PC-9 (cell line): ENCODE measurements around the gene MS4A10. TPM values are rescaled to one million over a fixed set of nuclear protein-coding genes. Genes with fewer than 3 reads are reported as not detected.

Experiments
- BruUV-seq: library from RNA; stranded (reverse); fragments of 400-500 nt; replicated peaks from 2 replicates; lab custom pipeline; 2021; lab: Mats Ljungman, UMichigan
- CTCF ChIA-PET: fragments of 300-600 bp; sonication (Branson Sonifier 250); formaldehyde crosslinking; loops from one replicate; lab custom pipeline; 2022; ENCODE audit warnings: antibody characterized with exemption; lab: Charles Lee
- POLR2A ChIA-PET: fragments of 300-600 bp; sonication (Branson Sonifier 250); formaldehyde crosslinking; loops from one replicate; lab custom pipeline; 2022; ENCODE audit warnings: antibody characterized with exemption; ENCODE audit not compliant: unreplicated experiment; lab: Charles Lee
- DNase-seq, 2 experiments: peaks; one replicate each; pipeline versions ENCODE4 v3.0.0 to v3.0.0-alpha.2; 2015 to 2022; ENCODE audit warnings: mixed read lengths in 1 of 2
- H2AFZ ChIP-seq: fragments of 200-600 bp; sonication (generic); 2 replicates; pipeline ENCODE4 v1.8.1; 2017; ENCODE audit warnings: antibody characterized with exemption
- H3F3A ChIP-seq: fragments of 200-600 bp; sonication (generic); 2 replicates; pipeline ENCODE4 v1.8.1; 2017; ENCODE audit warnings: antibody characterized with exemption, mild to moderate bottlenecking, low read depth; ENCODE audit not compliant: insufficient read depth
- H3K27ac ChIP-seq: fragments of 200-600 bp; sonication (generic); 2 replicates; pipeline ENCODE4 v1.6.1; 2016; ENCODE audit warnings: mixed run types
- H3K27me3 ChIP-seq: fragments of 200-600 bp; sonication (generic); 2 replicates; pipeline ENCODE4 v1.6.1; 2016; ENCODE audit warnings: low read depth, mixed run types; ENCODE audit not compliant: insufficient read depth
- H3K36me3 ChIP-seq: fragments of 200-600 bp; sonication (generic); 2 replicates; pipeline ENCODE4 v1.6.1; 2016; ENCODE audit warnings: low read depth, mixed run types
- H3K4me1 ChIP-seq: fragments of 200-600 bp; sonication (generic); replicated peaks from 2 replicates; pipeline ENCODE4 v1.6.1; 2016; ENCODE audit warnings: mixed run types; ENCODE audit not compliant: insufficient read depth
- H3K4me2 ChIP-seq: fragments of 200-600 bp; sonication (generic); 2 replicates; pipeline ENCODE4 v1.6.1; 2017; ENCODE audit warnings: mixed run types
- H3K4me3 ChIP-seq: fragments of 200-600 bp; sonication (generic); 2 replicates; pipeline ENCODE4 v1.6.1; 2016; ENCODE audit warnings: mixed run types
- H3K79me2 ChIP-seq: fragments of 200-600 bp; sonication (generic); 2 replicates; pipeline ENCODE4 v1.6.1; 2017; ENCODE audit warnings: low read depth, mixed run types
- H3K9me2 ChIP-seq: fragments of 200-600 bp; sonication (generic); 2 replicates; pipeline ENCODE4 v1.8.1; 2017; ENCODE audit warnings: mild to moderate bottlenecking; ENCODE audit not compliant: insufficient read depth
- H3K9me3 ChIP-seq: fragments of 200-600 bp; sonication (generic); 2 replicates; pipeline ENCODE4 v1.8.1; 2016; ENCODE audit warnings: low read depth; ENCODE audit not compliant: insufficient read depth
- H4K20me1 ChIP-seq: fragments of 200-600 bp; sonication (generic); 2 replicates; pipeline ENCODE4 v1.8.1; 2017; ENCODE audit not compliant: insufficient read depth
- CTCF ChIP-seq: fragments of 200-600 bp; sonication (generic); conservative IDR thresholded peaks from 2 replicates; pipeline ENCODE4 v1.6.1; 2017; ENCODE audit warnings: mixed run types, antibody characterized with exemption, mild to moderate bottlenecking, moderate library complexity
- EZH2 ChIP-seq: fragments of 200-600 bp; sonication (generic); IDR thresholded peaks from 2 replicates; pipeline ENCODE4 v1.8.0; 2017; ENCODE audit warnings: antibody characterized with exemption, low read depth
- intact Hi-C: fragments of 100-400 bp; cut with micrococcal nuclease; formaldehyde crosslinking; loops from one replicate; pipeline ENCODE4 v1.10.0; 2022; ENCODE audit not compliant: unreplicated experiment
- total RNA-seq: library from RNA; stranded (reverse); gene quantifications from 2 replicates; pipeline ENCODE4 v1.2.3, GENCODE V29; 2021

Gene MS4A10
- total RNA-seq, 1 experiment from 2014 or later, result not detected

GRCh38 chr11:60771146-60771545 is 14.0 kb upstream of the MS4A10 start:
- no peaks in the 10 kb centered on the region for H4K20me1 ChIP-seq
- no peaks in the 10 kb centered on the region for H3K36me3 ChIP-seq
- H3K27me3 ChIP-seq, result peaks cover 82% of the 10 kb centered on the region
- POLR2A ChIA-PET, result no interaction called here
- no peak overlapping the region for H3K27ac ChIP-seq
- TF ChIP-seq CTCF (no peak), EZH2 (no peak)
- no peak for DNase-seq
- no peak overlapping the region for H3K4me2 ChIP-seq
- intact Hi-C loops, result no loop called here
- no TSS peak for BruUV-seq
- H3F3A ChIP-seq, result no peaks in the 10 kb centered on the region
- no peaks in the 10 kb centered on the region for H3K9me2 ChIP-seq
- no peak overlapping the region for H2AFZ ChIP-seq
- CTCF ChIA-PET, result no interaction called here
- no peaks in the 10 kb centered on the region for H3K4me1 ChIP-seq
- no peaks in the 10 kb centered on the region for H3K79me2 ChIP-seq
- H3K9me3 ChIP-seq, result no peaks in the 10 kb centered on the region
- no peak overlapping the region for H3K4me3 ChIP-seq

- no peak for DNase-seq
- peak overlapping the region; percentile 7; the same call in 1 of the 2 replicates for H3K4me2 ChIP-seq
Observed at GRCh38 chr11:60771879-60772525, 13.1 kb upstream of the MS4A10 start.

GRCh38 chr11:60772666-60773065 is 12.5 kb upstream of the MS4A10 start:
- no peak overlapping the region for H3K4me2 ChIP-seq
- H3K9me2 ChIP-seq, result no peaks in the 10 kb centered on the region
- DNase-seq, result no peak
- CTCF ChIA-PET, result interaction anchor here (0.5 kb wide), 1 partner anchor 628 kb away, joined by 4 read pairs; no protein-coding TSS in a partner anchor
- intact Hi-C loops, result no loop called here
- no peak overlapping the region for H2AFZ ChIP-seq
- H3K79me2 ChIP-seq, result no peaks in the 10 kb centered on the region
- no peaks in the 10 kb centered on the region for H3K4me1 ChIP-seq
- H3K27ac ChIP-seq, result no peak overlapping the region
- H3F3A ChIP-seq, result no peaks in the 10 kb centered on the region
- H3K9me3 ChIP-seq, result no peaks in the 10 kb centered on the region
- TF ChIP-seq CTCF (no peak), EZH2 (no peak)
- no peak overlapping the region for H3K4me3 ChIP-seq
- peaks cover 72% of the 10 kb centered on the region for H3K27me3 ChIP-seq
- no TSS peak for BruUV-seq
- no peaks in the 10 kb centered on the region for H4K20me1 ChIP-seq
- POLR2A ChIA-PET, result no interaction called here
- H3K36me3 ChIP-seq, result no peaks in the 10 kb centered on the region

More at GRCh38 chr11:60771879-60772525, 13.1 kb upstream of the MS4A10 start:
- Histone ChIP-seq H4K20me1 (no peaks in the 10 kb centered on the region), H3K79me2 (no peaks in the 10 kb centered on the region), H3F3A (no peaks in the 10 kb centered on the region), H3K27ac (no peak overlapping the region), H3K9me2 (no peaks in the 10 kb centered on the region), H3K4me3 (no peak overlapping the region), H2AFZ (no peak overlapping the region), H3K4me1 (no peaks in the 10 kb centered on the region), H3K27me3 (peaks cover 74% of the 10 kb centered on the region), H3K9me3 (no peaks in the 10 kb centered on the region), H3K36me3 (no peaks in the 10 kb centered on the region)
- ChIA-PET CTCF (no interaction called here), POLR2A (interaction anchor here (0.6 kb wide), 1 partner anchor 70 kb away, joined by 3 read pairs; no protein-coding TSS in a partner anchor)
- intact Hi-C loops, result no loop called here
- TF ChIP-seq EZH2 (no peak), CTCF (no peak)
- no TSS peak for BruUV-seq
